HG02852 (cell line): ENCODE results near the gene TGFBR3L.
A peak's percentile ranks its signal among the peaks of the same experiment; 100 is the strongest.

Experiments
- ATAC-seq: cut with Tn5 transposase; IDR thresholded peaks from one replicate; pipeline ENCODE4 v1.9.1; 2021; ENCODE audit warnings: mild to moderate bottlenecking, moderate library complexity; ENCODE audit not compliant: unreplicated experiment

The TGFBR3L gene

GRCh38 chr19:7914598-7915045 lies at the start of gene TGFBR3L:
TGFBR3L (plus strand) TSS chr19:7914830.
- no peak for ATAC-seq

- ATAC-seq = no peak
Measured at GRCh38 chr19:7865262-7865911, 49.2 kb upstream of the TGFBR3L start.

- no peak for ATAC-seq
Measured at GRCh38 chr19:7866399-7867091, 48.1 kb upstream of the TGFBR3L start.

GRCh38 chr19:7867092-7867844 lies 47.4 kb upstream of the TGFBR3L start:
- ATAC-seq = no peak

- no peak for ATAC-seq
Measured at GRCh38 chr19:7868326-7868670, 46.3 kb upstream of the TGFBR3L start.

- ATAC-seq = peak; percentile 60
Measured at GRCh38 chr19:7868671-7869452, 45.8 kb upstream of the TGFBR3L start.

GRCh38 chr19:7869453-7869909 lies 45.1 kb upstream of the TGFBR3L start:
- peak; percentile 52 for ATAC-seq

- ATAC-seq = no peak
Measured at GRCh38 chr19:7869910-7870511, 44.6 kb upstream of the TGFBR3L start.

- no peak for ATAC-seq
Measured at GRCh38 chr19:7870571-7871436, 43.8 kb upstream of the TGFBR3L start.

- ATAC-seq = no peak
Measured at GRCh38 chr19:7871437-7872305, 43.0 kb upstream of the TGFBR3L start.

- no peak for ATAC-seq
Measured at GRCh38 chr19:7872306-7873204, 42.1 kb upstream of the TGFBR3L start.

GRCh38 chr19:7873304-7874075 lies 41.1 kb upstream of the TGFBR3L start:
- ATAC-seq = no peak

GRCh38 chr19:7874076-7874896 lies 40.3 kb upstream of the TGFBR3L start, which contains the start of gene PRR36:
PRR36 (minus strand) TSS chr19:7874390; CDS start chr19:7873689, 701 bp downstream.
- ATAC-seq = no peak

GRCh38 chr19:7874897-7875273 lies 39.7 kb upstream of the TGFBR3L start:
- ATAC-seq = no peak

GRCh38 chr19:7877249-7877836 lies 37.3 kb upstream of the TGFBR3L start:
- ATAC-seq = no peak
